Right lobe of liver (tissue), 4 donors: ENCODE results near the gene RNF150.

Experiments used
- CTCF ChIP-seq, 4 donors: fragments of 200-600 bp in 3 of 4; fragments of 450-650 bp in 1 of 4; IDR thresholded peaks; one replicate each; pipeline versions ENCODE4 v1.5.1 to v1.8.0; 2016 to 2022; ENCODE audit warnings: antibody characterized with exemption in 4 of 4, mild to moderate bottlenecking in 2 of 4
- POLR2A ChIP-seq: fragments of 450-650 bp; IDR thresholded peaks from one replicate; pipeline ENCODE4 v1.6.1; 2017; ENCODE audit warnings: antibody characterized with exemption, mild to moderate bottlenecking
- donor health status: DM: no; HTN: no; CAD: no.
- donor health status: DM: no; HTN: no; CAD: no.
- donor health status: DM: no; HTN: yes; CAD: no.

GRCh38 chr4:141011901-141012315 lies 121.4 kb downstream of the RNF150 start:
- TF ChIP-seq POLR2A (no peak), CTCF (IDR thresholded peaks at IDR 0.05) (no peak)
